Kidney glomerular epithelial cell (primary cell): ENCODE results near the gene TTC8.
"Not testable (repeated sequence)": the region's sequence is repeated elsewhere in the genome, so short reads cannot be mapped to it uniquely, and the experiment has no call there.

Experiments used
- DNase-seq: peaks from one replicate; lab custom pipeline; 2025; lab: John Stamatoyannopoulos, UW

The TTC8 gene

DNA sequence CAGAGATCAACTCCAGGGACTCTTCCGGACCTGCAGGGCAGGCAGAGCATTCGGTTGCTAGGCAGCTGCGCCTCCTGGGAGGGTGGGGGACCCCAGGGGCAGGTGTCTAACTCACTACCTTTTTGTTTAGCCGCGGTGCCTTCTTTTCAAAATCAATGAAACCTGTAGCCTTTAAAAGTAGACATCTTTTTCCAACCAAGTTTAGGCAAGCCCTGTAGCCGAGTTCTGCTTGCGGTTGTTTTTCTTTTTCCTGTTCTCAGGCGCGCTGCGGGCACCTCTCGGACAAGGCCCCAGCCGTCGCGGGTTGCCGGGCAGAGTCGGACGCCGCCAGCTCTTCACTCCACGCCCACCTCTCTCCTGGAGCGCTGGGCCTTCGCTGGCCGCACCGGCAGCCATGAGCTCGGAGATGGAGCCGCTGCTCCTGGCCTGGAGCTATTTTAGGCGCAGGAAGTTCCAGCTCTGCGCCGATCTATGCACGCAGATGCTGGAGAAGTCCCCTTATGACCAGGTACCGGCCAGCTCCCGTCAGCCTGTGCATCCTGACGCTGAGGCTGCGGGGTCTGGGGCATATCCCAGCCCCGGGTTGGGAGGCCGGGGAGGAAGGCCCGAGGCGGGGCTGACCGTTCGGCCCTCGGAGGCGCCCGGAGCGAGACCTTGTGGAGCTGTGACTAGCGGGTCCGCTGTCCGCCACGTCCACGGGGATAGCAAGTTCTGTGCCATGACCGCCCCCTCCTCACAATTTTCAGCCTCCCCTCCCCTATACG, at the start of gene TTC8:
Gene TTC8, plus strand, starts transcription at position 338 of the 764 bp plus-strand sequence. Its CDS starts 57 bp downstream, at position 395.
- peak; percentile 96 for DNase-seq

DNA sequence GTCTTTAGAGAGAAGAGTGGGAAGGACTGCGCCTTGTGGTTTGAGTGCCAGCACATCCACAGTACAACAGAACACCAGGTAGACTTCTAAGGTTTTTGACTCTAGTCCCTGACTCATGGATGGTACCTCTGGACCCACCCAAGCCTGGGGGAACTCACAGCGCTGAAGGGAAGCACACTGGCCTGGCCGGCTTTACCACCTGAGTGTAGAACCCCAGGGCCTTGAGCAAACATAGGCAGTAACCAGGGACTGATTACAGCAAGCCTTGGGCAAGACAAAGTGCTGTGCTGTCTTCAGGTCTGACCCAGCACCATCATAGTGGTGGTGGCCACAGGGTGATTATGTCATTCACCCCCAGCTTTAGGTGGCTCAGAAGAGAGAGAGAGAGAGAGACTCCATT, 48.9 kb upstream of the TTC8 start:
- DNase-seq, result no peak

DNA sequence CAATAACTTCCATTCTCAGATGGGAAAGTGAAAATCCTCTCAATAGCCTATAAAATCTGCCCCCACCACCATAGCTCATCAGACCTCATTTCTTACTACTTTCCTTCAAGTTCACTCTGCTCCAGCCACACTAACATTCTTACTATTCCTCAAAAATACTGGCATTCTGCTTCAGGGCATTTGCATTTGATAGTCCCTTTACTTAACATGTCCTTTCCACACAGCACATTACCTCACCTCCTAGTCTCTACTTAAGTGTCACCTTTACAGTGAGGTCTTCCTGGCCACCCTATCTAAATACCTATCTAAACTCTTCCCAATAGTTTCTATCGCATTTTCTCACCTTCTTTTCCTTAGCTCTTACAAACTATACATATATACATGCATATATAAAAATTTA, 38.5 kb upstream of the TTC8 start:
- no peak for DNase-seq

DNA sequence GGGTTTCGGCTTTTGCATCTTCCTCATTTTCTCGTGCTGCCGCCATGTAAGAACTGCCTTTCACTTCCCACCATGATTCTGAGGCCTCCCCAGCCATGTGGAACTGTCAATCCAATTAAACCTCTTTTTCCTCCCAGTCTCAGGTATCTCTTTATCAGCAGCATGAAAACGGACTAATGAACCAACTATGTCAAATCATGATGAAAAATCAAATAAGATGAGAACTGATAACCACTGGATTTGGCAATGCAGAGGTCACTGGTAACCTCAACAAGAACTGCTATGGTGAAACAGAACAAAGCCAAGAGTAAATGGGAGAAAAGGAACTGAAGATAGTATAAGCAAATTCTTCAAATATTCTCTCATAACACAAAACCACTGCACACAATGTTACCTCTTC, 37.7 kb upstream of the TTC8 start:
- no peak for DNase-seq

DNA sequence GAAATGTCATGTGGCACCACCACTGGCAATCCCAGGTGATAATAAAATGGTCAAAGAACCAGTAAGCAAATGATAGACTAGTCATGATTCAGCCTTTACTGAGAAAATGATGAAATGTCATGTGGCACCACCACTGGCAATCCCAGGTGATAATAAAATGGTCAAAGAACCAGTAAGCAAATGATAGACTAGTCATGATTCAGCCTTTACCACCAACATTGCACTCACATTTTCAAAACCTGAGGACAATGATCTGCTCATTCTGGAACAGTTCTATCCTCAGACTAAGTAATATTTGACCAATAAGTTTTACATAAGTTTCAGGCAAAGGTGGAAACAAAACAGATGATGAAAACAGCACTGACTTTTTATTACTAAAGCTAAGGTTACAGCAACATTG, 34.9 kb upstream of the TTC8 start:
- not testable (repeated sequence) for DNase-seq

- DNase-seq, result no peak
These were observed 33.8 kb upstream of the TTC8 start for GRCh38 chr14:88790501-88791251.

DNA sequence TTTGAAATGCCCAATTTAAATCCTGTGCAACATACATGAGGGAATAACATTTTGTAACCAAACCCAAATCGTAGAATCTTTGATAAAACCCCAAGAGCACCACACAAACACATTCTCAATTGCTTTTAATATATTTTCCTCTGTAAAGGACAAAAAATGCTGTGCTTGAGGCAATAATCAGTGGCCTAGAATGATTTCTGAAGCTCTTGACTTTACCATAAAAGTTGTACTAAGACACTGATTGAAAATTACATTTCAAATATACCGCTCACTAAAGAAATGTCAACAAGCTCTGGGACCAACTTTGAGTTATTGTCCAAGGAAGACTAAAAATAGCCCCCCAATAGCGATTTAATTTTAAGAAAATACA, 33.2 kb upstream of the TTC8 start:
- no peak for DNase-seq

DNA sequence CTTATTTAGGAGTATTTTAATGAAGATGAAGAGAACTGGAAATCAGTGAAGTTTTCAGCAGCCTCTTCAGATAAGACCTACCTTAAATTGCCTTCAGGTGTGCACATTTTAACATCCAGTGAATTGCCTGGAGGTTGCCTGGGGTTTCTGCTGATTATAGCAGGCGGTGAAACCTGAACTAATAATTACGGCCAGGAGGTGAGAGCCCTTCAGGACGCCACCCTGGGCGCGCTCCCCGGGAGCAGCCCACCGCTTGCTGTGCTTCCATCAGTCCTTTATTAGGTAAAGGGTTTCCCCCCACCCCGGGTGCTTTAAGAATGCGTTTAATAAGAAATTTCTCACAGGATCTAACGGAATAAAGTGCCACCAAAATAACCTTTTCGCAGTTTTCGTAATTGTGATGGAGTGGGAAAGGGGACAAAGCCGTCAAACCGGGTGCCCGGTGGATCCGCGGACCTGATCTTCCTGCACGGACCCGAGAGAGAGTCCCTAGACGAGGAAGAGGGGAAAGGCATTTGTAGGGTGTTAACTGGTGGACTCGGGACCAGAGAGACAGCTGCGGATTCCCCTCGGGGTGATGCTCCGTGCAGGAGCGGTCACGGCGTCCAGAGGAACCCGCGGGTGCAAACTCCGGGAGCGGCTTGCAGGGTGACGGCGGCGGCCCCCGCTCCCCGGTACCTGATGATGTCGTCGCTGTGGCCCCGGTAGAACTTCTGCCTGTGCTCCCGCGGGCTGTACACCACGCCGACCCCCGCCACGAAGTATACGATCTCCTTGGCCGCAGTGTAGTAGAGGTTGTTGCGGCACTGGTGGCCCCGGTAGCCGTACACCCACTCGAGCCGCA, 32.6 kb upstream of the TTC8 start:
- no peak for DNase-seq

GRCh38 chr14:88792473-88793258, 31.8 kb upstream of the TTC8 start, which contains the start of gene EML5:
Gene EML5 (minus strand): TSS chr14:88792953. CDS start chr14:88792503, 450 bp downstream.
- peak; percentile 61 for DNase-seq

DNA sequence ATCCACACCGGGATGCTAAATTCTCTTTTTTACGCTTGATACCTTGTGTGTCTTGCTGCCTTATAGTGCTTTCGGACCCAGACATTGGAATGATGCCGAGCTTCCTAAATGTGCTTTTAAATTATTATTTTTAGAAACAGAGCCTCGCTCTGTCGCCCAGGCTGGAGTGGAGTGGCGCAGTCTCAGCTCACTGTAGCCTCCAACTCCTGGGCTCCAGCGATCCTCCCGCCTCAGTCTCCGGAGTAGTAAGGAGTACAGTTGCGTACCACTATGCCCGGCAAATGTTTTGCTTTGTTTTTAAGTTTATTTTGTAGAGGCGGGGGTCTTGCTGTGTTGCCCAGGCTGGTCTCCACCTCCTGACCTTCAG, 31.2 kb upstream of the TTC8 start:
- DNase-seq, result no peak

DNA sequence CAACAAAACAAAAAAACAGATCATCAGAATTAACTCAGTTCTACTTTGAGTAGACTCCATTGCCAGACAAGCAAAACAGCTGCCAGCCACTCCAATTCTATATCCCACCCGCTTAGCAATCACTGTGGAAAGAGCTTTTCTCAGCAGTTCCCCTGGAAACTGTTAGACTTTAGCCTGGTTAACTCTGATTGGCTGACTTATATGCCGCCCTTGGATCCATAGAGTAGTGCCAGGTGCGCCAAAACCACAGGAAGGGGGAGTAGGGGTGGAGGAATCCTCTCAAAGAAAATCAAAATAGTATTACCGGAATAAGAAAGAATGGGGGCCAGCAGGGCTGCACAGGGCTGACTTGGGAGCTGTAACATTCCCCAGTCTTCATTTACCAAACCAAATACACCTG, 26.3 kb upstream of the TTC8 start:
- DNase-seq, result no peak

DNA sequence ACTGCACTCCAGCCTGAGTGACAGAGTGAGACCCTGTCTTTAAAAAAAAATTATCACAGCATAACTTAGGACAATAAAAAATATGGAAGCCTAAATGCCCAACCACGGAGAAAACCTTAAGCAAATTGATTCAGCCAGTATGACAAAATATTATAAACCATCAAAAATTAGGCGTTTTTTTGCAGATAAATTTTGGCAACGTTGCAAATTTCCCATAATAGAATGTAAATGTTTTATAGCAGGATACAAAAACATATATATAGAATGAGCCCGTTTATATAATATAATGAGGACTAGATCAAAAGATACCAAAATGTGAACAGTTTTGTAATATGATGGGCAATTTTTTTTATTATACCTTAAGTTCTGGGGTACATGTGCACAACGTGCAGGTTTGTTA, 24.9 kb upstream of the TTC8 start:
- no peak for DNase-seq

- DNase-seq, result no peak
These were observed 21.9 kb upstream of the TTC8 start for GRCh38 chr14:88802596-88802995.

DNA sequence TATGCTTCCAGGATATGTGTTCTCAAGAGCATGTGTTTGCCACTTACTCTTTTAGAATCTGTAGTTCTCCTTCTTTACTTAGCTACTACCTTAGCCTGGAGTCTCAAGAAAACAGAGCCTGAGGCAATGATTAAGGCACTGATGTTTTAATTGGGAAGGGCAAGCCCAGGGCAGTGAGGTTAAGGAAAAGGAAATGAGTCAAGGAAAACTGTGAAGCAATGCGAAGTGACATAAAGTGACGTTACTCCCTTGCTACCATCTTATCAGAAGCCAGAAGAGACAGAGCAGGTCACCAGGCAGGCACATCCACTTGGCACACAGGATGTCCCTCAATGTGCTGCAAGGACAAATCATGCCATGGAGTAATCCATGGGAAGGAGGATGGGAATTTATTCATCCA, 20.4 kb upstream of the TTC8 start:
- no peak for DNase-seq

DNA sequence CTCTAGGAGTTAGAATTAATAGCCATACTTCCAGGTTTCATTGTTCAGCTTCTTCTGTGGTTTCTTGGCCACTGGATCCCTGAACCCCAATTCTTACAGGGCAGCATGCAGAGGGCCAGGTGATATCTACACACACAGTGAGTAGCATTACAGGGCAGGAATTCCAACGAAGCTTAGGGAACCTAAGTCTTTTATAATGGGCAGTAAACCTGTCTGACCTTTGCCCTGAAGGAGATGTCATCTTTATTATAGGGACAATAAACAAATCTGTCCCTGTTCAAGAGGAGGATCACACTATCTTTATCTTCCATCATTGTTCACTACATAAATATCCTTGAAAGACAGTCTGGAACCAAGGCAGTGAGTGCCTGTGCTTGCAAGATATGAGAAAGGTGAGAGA, 20.0 kb upstream of the TTC8 start:
- no peak for DNase-seq

DNA sequence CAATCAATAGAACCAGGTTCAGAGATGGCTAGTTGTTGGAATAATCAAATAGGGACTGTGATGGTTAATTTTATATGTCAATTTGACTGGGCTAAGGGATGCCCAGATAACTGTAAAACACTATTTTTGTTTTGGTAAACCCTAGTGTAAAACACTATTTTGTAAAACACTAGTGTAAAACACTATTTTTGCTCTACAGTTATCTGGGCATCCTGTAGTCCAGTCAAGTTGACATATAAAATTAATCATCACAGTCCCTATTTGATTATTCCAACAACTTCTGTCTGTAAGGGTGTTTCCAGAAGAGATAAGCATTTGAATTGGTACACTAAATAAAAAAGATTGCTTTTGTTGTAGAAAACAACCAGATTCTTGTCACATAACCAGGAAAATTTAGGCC, 16.1 kb upstream of the TTC8 start:
- DNase-seq, result no peak

DNA sequence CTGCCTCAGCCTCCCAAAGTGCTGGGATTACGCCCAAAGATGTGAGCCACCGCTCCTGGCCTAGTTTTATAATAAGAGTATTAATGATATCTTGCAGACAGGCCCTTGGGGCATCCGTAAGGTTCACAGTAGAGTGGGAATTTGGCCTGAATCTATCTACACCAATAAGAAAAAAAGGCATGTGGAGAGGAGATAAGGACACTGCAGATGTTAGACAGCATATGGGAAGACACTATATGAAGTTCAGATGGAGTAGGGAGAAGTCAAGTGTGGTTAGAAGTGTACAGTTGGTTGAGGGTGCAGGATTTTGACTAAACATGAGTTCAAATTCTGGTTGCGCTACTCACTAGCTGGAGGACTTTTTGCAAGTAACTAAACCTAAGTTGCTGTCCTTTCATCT, 8.5 kb upstream of the TTC8 start:
- no peak for DNase-seq

GRCh38 chr14:88818018-88818417, 6.4 kb upstream of the TTC8 start:
- no peak for DNase-seq

DNA sequence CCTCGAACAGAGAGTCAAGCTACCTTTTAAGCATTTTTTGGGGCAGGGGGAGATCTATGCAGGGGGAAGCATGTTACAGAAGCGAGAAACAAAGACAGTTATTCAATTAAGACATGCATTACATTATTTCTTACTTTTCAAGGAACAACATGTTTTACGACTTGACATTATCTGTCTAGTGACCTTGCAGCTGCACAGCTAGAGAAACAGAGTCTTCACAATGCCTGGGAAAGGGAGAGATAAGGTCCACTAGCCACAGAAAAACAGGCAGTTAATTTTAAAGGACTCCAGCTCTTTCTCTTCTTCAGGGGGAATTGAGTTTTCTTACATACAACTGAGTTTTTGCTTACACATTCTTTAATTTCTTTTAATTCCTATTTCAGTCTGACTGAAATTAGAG, 4.8 kb upstream of the TTC8 start:
- DNase-seq, result not testable (repeated sequence)

- DNase-seq, result no peak
These were observed 3.1 kb upstream of the TTC8 start for GRCh38 chr14:88821378-88821777.

- no peak for DNase-seq
These were observed 2.6 kb upstream of the TTC8 start for GRCh38 chr14:88821888-88822287.

GRCh38 chr14:88823968-88824313, 510 bp upstream of the TTC8 start:
- no peak for DNase-seq
